Natural killer cell (primary cell): ENCODE data around the gene FOXD3. TPM values are rescaled to one million over a fixed set of nuclear protein-coding genes. Genes with fewer than 3 reads are reported as not detected.

Experiments
- ATAC-seq, 3 donors: fragments of 150-1000 bp in 2 of 3; fragments of 200-7000 bp in 1 of 3; cut with Tn5 transposase; 1 replicate in 1 of 3; 2 replicates in 2 of 3; pipeline ENCODE4 v1.10.0; 2021; ENCODE audit warnings: mild to moderate bottlenecking in 2 of 3, moderate library complexity in 2 of 3
- DNase-seq, 2 donors: peaks; one replicate each; pipeline versions ENCODE4 v3.0.0 to v3.0.0-alpha.2; 2013 to 2021; ENCODE audit warnings: mixed read lengths in 1 of 2
- H3K27ac ChIP-seq: one replicate; pipeline ENCODE4 v1.5.1; 2013; ENCODE audit warnings: mild to moderate bottlenecking, low read length
- H3K27me3 ChIP-seq: one replicate; pipeline ENCODE4 v1.6.1; 2013; ENCODE audit warnings: low read length; ENCODE audit not compliant: control insufficient read depth, insufficient read depth
- H3K36me3 ChIP-seq: one replicate; pipeline ENCODE4 v1.6.1; 2013; ENCODE audit warnings: low read length; ENCODE audit not compliant: control insufficient read depth, insufficient read depth
- H3K4me1 ChIP-seq: one replicate; pipeline ENCODE4 v1.6.1; 2013; ENCODE audit warnings: low read length; ENCODE audit not compliant: control insufficient read depth, insufficient read depth
- H3K4me3 ChIP-seq: one replicate; pipeline ENCODE4 v1.5.1; 2013; ENCODE audit warnings: low read length
- H3K9me3 ChIP-seq: one replicate; pipeline ENCODE4 v1.6.1; 2013; ENCODE audit warnings: low read length; ENCODE audit not compliant: control insufficient read depth, insufficient read depth
- H3K27ac Mint-ChIP-seq, 2 donors: one replicate each; pipeline ENCODE4 v1.8.0; 2022; ENCODE audit warnings: mild to moderate bottlenecking in 2 of 2, mixed read lengths in 2 of 2, moderate library complexity in 1 of 2
- H3K27me3 Mint-ChIP-seq, 2 donors: one replicate each; pipeline ENCODE4 v1.8.0; 2022; ENCODE audit warnings: low read depth in 2 of 2, mixed read lengths in 2 of 2
- H3K36me3 Mint-ChIP-seq: one replicate; pipeline ENCODE4 v1.8.0; 2022; ENCODE audit warnings: mixed read lengths
- H3K4me1 Mint-ChIP-seq, 2 donors: one replicate each; pipeline ENCODE4 v1.8.0; 2022; ENCODE audit warnings: mixed read lengths in 2 of 2
- H3K4me3 Mint-ChIP-seq: one replicate; pipeline ENCODE4 v1.8.0; 2022; ENCODE audit warnings: mild to moderate bottlenecking, moderate library complexity, mixed read lengths
- H3K9me3 Mint-ChIP-seq, 2 donors: one replicate each; pipeline ENCODE4 v1.8.0; 2022; ENCODE audit warnings: mixed read lengths in 2 of 2
- CTCF ChIP-seq: fragments of 200-600 bp; IDR thresholded peaks from one replicate; pipeline ENCODE4 v1.8.0; 2022; ENCODE audit warnings: antibody characterized with exemption
- WGBS: methylation state at CpG from one replicate; pipeline ENCODE4 v1.1.7; 2013; ENCODE audit warnings: missing lambda C conversion rate; ENCODE audit not compliant: insufficient coverage; 5-methylcytosine and 5-hydroxymethylcytosine counted together
- intact Hi-C: fragments of 100-400 bp; cut with micrococcal nuclease; formaldehyde crosslinking; loops from one replicate; pipeline ENCODE4 v1.14.2; 2022
- total RNA-seq, 4 donors: library from RNA; stranded (reverse); fragments of 120-200 nt in 1 of 4; gene quantifications; one replicate each; pipeline versions ENCODE4 v1.2.3 to v1.2.4, GENCODE V29; 2013 to 2022

FOXD3 gene
- total RNA-seq, 3 donors from 2014 or later (not counting 1 experiment from before 2014, with no cell fraction given): not detected

- no peaks in the 10 kb centered on the region for H3K9me3 Mint-ChIP-seq
- H3K4me3 ChIP-seq: no peak overlapping the region
- no peaks in the 10 kb centered on the region for H3K36me3 ChIP-seq
- H3K4me3 Mint-ChIP-seq: no peak overlapping the region
- 93% methylated on average over 5 of the region's 5 CpGs for WGBS
- no peaks in the 10 kb centered on the region for H3K36me3 Mint-ChIP-seq
- no peak for TF ChIP-seq CTCF
- H3K4me1 Mint-ChIP-seq: no peaks in the 10 kb centered on the region
- intact Hi-C loops: no loop called here
- no peak for DNase-seq
- ATAC-seq: no peak
- peaks cover 29 to 46% of the 10 kb centered on the region in 2 donors for H3K27me3 Mint-ChIP-seq
- H3K9me3 ChIP-seq: no peaks in the 10 kb centered on the region
- no peak overlapping the region for H3K27ac ChIP-seq
- H3K27ac Mint-ChIP-seq: no peak overlapping the region
- H3K4me1 ChIP-seq: no peaks in the 10 kb centered on the region
- peaks cover 10% of the 10 kb centered on the region for H3K27me3 ChIP-seq
Measured at GRCh38 chr1:63359561-63359960, 37.2 kb downstream of the FOXD3 start.

GRCh38 chr1:63362073-63362472 lies 39.7 kb downstream of the FOXD3 start:
- peaks cover 6 to 7% of the 10 kb centered on the region in 2 donors for H3K4me1 Mint-ChIP-seq
- H3K27me3 Mint-ChIP-seq: peaks cover 21 to 37% of the 10 kb centered on the region in 2 donors
- H3K36me3 Mint-ChIP-seq: no peaks in the 10 kb centered on the region
- peaks cover 4% of the 10 kb centered on the region for H3K4me1 ChIP-seq
- intact Hi-C loops: no loop called here
- DNase-seq (no peak), ATAC-seq (no peak)
- no peak overlapping the region for H3K27ac ChIP-seq
- no peak overlapping the region for H3K4me3 ChIP-seq
- WGBS: 77% methylated on average over 1 of the region's 1 CpG
- peaks cover 4% of the 10 kb centered on the region for H3K27me3 ChIP-seq
- no peak overlapping the region for H3K4me3 Mint-ChIP-seq
- H3K9me3 ChIP-seq: no peaks in the 10 kb centered on the region
- TF ChIP-seq CTCF: no peak
- no peak overlapping the region for H3K27ac Mint-ChIP-seq
- H3K9me3 Mint-ChIP-seq: no peaks in the 10 kb centered on the region
- H3K36me3 ChIP-seq: no peaks in the 10 kb centered on the region

GRCh38 chr1:63362578-63362977 lies 40.2 kb downstream of the FOXD3 start:
- Histone ChIP-seq H3K27ac (no peak overlapping the region), H3K36me3 (no peaks in the 10 kb centered on the region), H3K4me3 (no peak overlapping the region), H3K4me1 (peaks cover 6% of the 10 kb centered on the region), H3K27me3 (peaks cover 4% of the 10 kb centered on the region), H3K9me3 (no peaks in the 10 kb centered on the region)
- no CpG with 5 or more reads among the region's 1 CpG for WGBS
- H3K4me3 Mint-ChIP-seq: no peak overlapping the region
- ATAC-seq: no peak
- no peak overlapping the region for H3K27ac Mint-ChIP-seq
- no peak for DNase-seq
- intact Hi-C loops: no loop called here
- H3K36me3 Mint-ChIP-seq: no peaks in the 10 kb centered on the region
- H3K27me3 Mint-ChIP-seq: peaks cover 21 to 37% of the 10 kb centered on the region in 2 donors
- H3K9me3 Mint-ChIP-seq: no peaks in the 10 kb centered on the region
- H3K4me1 Mint-ChIP-seq: peaks cover 6 to 7% of the 10 kb centered on the region in 2 donors
- no peak for TF ChIP-seq CTCF

- Histone ChIP-seq H3K4me3 (no peak overlapping the region), H3K27ac (no peak overlapping the region), H3K9me3 (no peaks in the 10 kb centered on the region), H3K27me3 (peaks cover 4% of the 10 kb centered on the region), H3K36me3 (no peaks in the 10 kb centered on the region), H3K4me1 (peaks cover 9% of the 10 kb centered on the region)
- peaks cover 10 to 11% of the 10 kb centered on the region in 2 donors for H3K4me1 Mint-ChIP-seq
- H3K36me3 Mint-ChIP-seq: no peaks in the 10 kb centered on the region
- no peak for TF ChIP-seq CTCF
- H3K9me3 Mint-ChIP-seq: no peaks in the 10 kb centered on the region
- intact Hi-C loops: no loop called here
- no peak overlapping the region for H3K27ac Mint-ChIP-seq
- 89% methylated on average over 4 of the region's 5 CpGs for WGBS
- DNase-seq (no peak), ATAC-seq (no peak)
- H3K27me3 Mint-ChIP-seq: peaks cover 21 to 37% of the 10 kb centered on the region in 2 donors
- no peak overlapping the region for H3K4me3 Mint-ChIP-seq
Measured at GRCh38 chr1:63363014-63363413, 40.6 kb downstream of the FOXD3 start.
